OCI-LY1 (cell line): ENCODE measurements around the gene C1orf105.

Experiments
- H2AFZ ChIP-seq: fragments of 200-600 bp; sonication (generic), shearing (Covaris generic); 2 replicates; pipeline ENCODE4 v1.6.0; 2014; ENCODE audit warnings: antibody characterized with exemption, mild to moderate bottlenecking, low read length
- H3F3A ChIP-seq: fragments of 200-600 bp; sonication (generic), shearing (Covaris generic); 2 replicates; pipeline ENCODE4 v1.6.0; 2014; ENCODE audit warnings: mild to moderate bottlenecking, antibody characterized with exemption, low read length, moderate library complexity; ENCODE audit not compliant: insufficient read depth
- H3K27ac ChIP-seq: fragments of 200-600 bp; sonication (generic); 2 replicates; pipeline ENCODE4 v1.5.1; 2014; ENCODE audit warnings: low read length, mixed run types, mild to moderate bottlenecking, low read depth; ENCODE audit not compliant: poor library complexity, severe bottlenecking
- H3K27me3 ChIP-seq: fragments of 200-600 bp; sonication (generic); 2 replicates; pipeline ENCODE4 v1.6.0; 2014; ENCODE audit warnings: antibody characterized with exemption, mild to moderate bottlenecking, low read length, moderate library complexity; ENCODE audit not compliant: insufficient read depth
- H3K36me3 ChIP-seq: fragments of 200-600 bp; sonication (generic); 2 replicates; pipeline ENCODE4 v1.6.1; 2014; ENCODE audit warnings: mild to moderate bottlenecking, antibody characterized with exemption, low read length, moderate library complexity, mixed read lengths; ENCODE audit not compliant: insufficient read depth
- H3K4me1 ChIP-seq: fragments of 200-600 bp; sonication (generic); 2 replicates; pipeline ENCODE4 v1.5.1; 2014; ENCODE audit warnings: mild to moderate bottlenecking, low read length, moderate library complexity; ENCODE audit not compliant: insufficient read depth, severe bottlenecking
- H3K4me2 ChIP-seq: fragments of 200-600 bp; sonication (generic), shearing (Covaris generic); 2 replicates; pipeline ENCODE4 v1.6.1; 2014; ENCODE audit warnings: low read length
- H3K4me3 ChIP-seq: fragments of 200-600 bp; sonication (generic); 2 replicates; pipeline ENCODE4 v1.5.1; 2014; ENCODE audit warnings: low read length, low read depth, mild to moderate bottlenecking, mixed read lengths; ENCODE audit not compliant: poor library complexity, severe bottlenecking
- H3K79me2 ChIP-seq: fragments of 200-600 bp; shearing (Covaris generic); 2 replicates; pipeline ENCODE4 v1.6.1; 2016; ENCODE audit warnings: mixed run types, low read length, mixed read lengths; ENCODE audit not compliant: insufficient read depth
- H3K9ac ChIP-seq: fragments of 200-600 bp; sonication (generic), shearing (Covaris generic); 2 replicates; pipeline ENCODE4 v1.6.1; 2014; ENCODE audit warnings: mild to moderate bottlenecking, low read length, mixed read lengths
- H3K9me2 ChIP-seq: fragments of 200-600 bp; sonication (generic), shearing (Covaris generic); 2 replicates; pipeline ENCODE4 v1.6.1; 2014; ENCODE audit warnings: low read depth, mild to moderate bottlenecking, low read length, mixed read lengths
- H3K9me3 ChIP-seq: fragments of 200-600 bp; shearing (Covaris generic); 2 replicates; pipeline ENCODE4 v1.6.1; 2014; ENCODE audit warnings: low read length, mixed read lengths
- H4K20me1 ChIP-seq: fragments of 200-600 bp; sonication (generic), shearing (Covaris generic); 2 replicates; pipeline ENCODE4 v1.6.0; 2016; ENCODE audit warnings: mild to moderate bottlenecking, low read length; ENCODE audit not compliant: insufficient read depth
- CTCF ChIP-seq: fragments of 200-600 bp; sonication (generic), shearing (Covaris generic); IDR thresholded peaks from 2 replicates; pipeline ENCODE4 v1.5.1; 2017; ENCODE audit warnings: mild to moderate bottlenecking, antibody characterized with exemption, low read length, moderate library complexity, mixed read lengths
- EZH2 ChIP-seq: fragments of 200-600 bp; sonication (generic), shearing (Covaris generic); IDR thresholded peaks from 2 replicates; pipeline ENCODE4 v1.8.0; 2017; ENCODE audit warnings: borderline replicate concordance, mixed run types, mild to moderate bottlenecking, antibody characterized with exemption, low read length, moderate library complexity, mixed read lengths

The C1orf105 gene

DNA sequence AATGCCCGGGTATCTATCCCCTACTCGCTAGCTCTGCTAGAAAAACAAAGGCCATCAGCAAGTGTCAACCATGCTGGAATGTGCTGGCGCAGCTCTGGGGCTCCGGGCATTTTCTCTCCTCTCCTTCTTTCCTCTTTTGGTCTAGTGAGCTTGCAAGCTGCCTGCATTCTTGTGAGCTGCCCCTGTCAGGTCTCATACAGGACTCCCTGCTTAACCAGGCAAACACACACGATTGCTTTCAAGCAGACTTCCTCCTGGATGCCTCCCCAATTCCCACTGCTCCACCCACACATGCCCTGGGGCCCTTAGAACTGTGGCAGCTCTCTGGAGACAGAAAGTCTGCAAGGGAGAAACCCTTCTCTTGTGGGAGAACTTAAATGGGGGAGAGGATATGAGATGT, 76.7 kb downstream of the C1orf105 start:
- Histone ChIP-seq H3K79me2 (no peaks in the 10 kb centered on the region), H3K9ac (no peak overlapping the region), H2AFZ (no peak overlapping the region), H3K4me2 (no peak overlapping the region), H3K4me3 (no peak overlapping the region), H4K20me1 (no peaks in the 10 kb centered on the region), H3K9me2 (no peaks in the 10 kb centered on the region), H3F3A (no peaks in the 10 kb centered on the region), H3K9me3 (no peaks in the 10 kb centered on the region), H3K27ac (no peak overlapping the region), H3K27me3 (no peaks in the 10 kb centered on the region), H3K36me3 (no peaks in the 10 kb centered on the region), H3K4me1 (no peaks in the 10 kb centered on the region)
- TF ChIP-seq EZH2, result no peak
- no peak for TF ChIP-seq CTCF

DNA sequence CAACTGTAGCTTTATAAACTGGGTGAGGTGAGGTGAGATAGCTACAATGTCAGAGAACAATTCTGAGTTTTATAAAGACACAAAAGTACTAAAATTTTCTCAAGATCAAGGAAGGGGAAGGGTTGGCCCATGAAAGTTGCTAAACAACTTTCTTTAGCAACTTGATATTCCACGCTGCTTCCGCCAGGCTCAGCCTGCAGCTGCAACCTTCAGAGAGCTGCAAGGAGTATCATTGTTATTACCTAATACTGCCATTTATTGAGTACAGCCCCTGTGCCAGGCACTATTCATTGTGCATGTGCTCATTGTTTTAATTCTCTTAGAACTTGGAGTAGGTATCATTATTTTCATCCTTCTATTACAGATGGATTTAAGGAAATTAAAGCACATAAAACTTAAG, 78.4 kb downstream of the C1orf105 start:
- H4K20me1 ChIP-seq, result no peaks in the 10 kb centered on the region
- H3K27ac ChIP-seq, result no peak overlapping the region
- H3K4me2 ChIP-seq, result no peak overlapping the region
- no peaks in the 10 kb centered on the region for H3K79me2 ChIP-seq
- H2AFZ ChIP-seq, result no peak overlapping the region
- no peaks in the 10 kb centered on the region for H3F3A ChIP-seq
- no peaks in the 10 kb centered on the region for H3K4me1 ChIP-seq
- H3K9ac ChIP-seq, result no peak overlapping the region
- H3K27me3 ChIP-seq, result no peaks in the 10 kb centered on the region
- H3K36me3 ChIP-seq, result no peaks in the 10 kb centered on the region
- no peaks in the 10 kb centered on the region for H3K9me3 ChIP-seq
- no peak for TF ChIP-seq CTCF
- TF ChIP-seq EZH2, result no peak
- H3K4me3 ChIP-seq, result no peak overlapping the region
- no peaks in the 10 kb centered on the region for H3K9me2 ChIP-seq

GRCh38 chr1:172499636-172500141, 79.2 kb downstream of the C1orf105 start:
- no peaks in the 10 kb centered on the region for H4K20me1 ChIP-seq
- no peaks in the 10 kb centered on the region for H3K9me2 ChIP-seq
- H3K4me1 ChIP-seq, result no peaks in the 10 kb centered on the region
- H3K27me3 ChIP-seq, result no peaks in the 10 kb centered on the region
- no peak overlapping the region for H3K4me2 ChIP-seq
- H3K4me3 ChIP-seq, result no peak overlapping the region
- H3K36me3 ChIP-seq, result no peaks in the 10 kb centered on the region
- H3K9me3 ChIP-seq, result no peaks in the 10 kb centered on the region
- no peak overlapping the region for H2AFZ ChIP-seq
- no peaks in the 10 kb centered on the region for H3F3A ChIP-seq
- H3K79me2 ChIP-seq, result no peaks in the 10 kb centered on the region
- no peak for TF ChIP-seq CTCF
- TF ChIP-seq EZH2, result no peak
- no peak overlapping the region for H3K27ac ChIP-seq
- H3K9ac ChIP-seq, result no peak overlapping the region
